Lung (tissue), 12 donors: Measurements from ENCODE around the gene CACUL1. TPM values are rescaled to one million over a fixed set of nuclear protein-coding genes. Genes with fewer than 3 reads are reported as not detected.
"Not testable (repeated sequence)": the region's sequence is repeated elsewhere in the genome, so short reads cannot be mapped to it uniquely, and the experiment has no call there.

Source experiments
- ATAC-seq: fragments of 200-7000 bp; cut with Tn5 transposase; one replicate; pipeline ENCODE4 v1.9.1; 2020; ENCODE audit warnings: moderate number of reproducible peaks; ENCODE audit not compliant: insufficient read depth, low FRiP score
- DNase-seq, 3 donors: peaks; one replicate each; pipeline ENCODE4 v3.0.0-alpha.2; 2013 to 2017
- H3K27ac ChIP-seq, 2 donors: one replicate each; pipeline ENCODE4 v1.5.1; 2013; ENCODE audit warnings: mild to moderate bottlenecking in 2 of 2, moderate library complexity in 2 of 2, control low read depth in 1 of 2, inconsistent platforms in 1 of 2, low read depth in 1 of 2, low read length in 1 of 2
- H3K27me3 ChIP-seq, 3 donors: one replicate each; pipeline ENCODE4 v1.5.1; 2013; ENCODE audit warnings: low read length in 2 of 3; ENCODE audit not compliant: control insufficient read depth in 3 of 3, insufficient read depth in 3 of 3
- H3K36me3 ChIP-seq, 4 donors: one replicate each; pipeline ENCODE4 v1.5.1; 2013; ENCODE audit warnings: low read length in 4 of 4, mild to moderate bottlenecking in 1 of 4, moderate library complexity in 1 of 4; ENCODE audit not compliant: control insufficient read depth in 4 of 4, insufficient read depth in 4 of 4
- H3K4me1 ChIP-seq, 5 donors: one replicate each; pipeline ENCODE4 v1.5.1; 2013; ENCODE audit warnings: low read length in 5 of 5, mild to moderate bottlenecking in 2 of 5, moderate library complexity in 1 of 5; ENCODE audit not compliant: control insufficient read depth in 5 of 5, insufficient read depth in 5 of 5
- H3K4me3 ChIP-seq: one replicate; pipeline ENCODE4 v1.5.1; 2013; ENCODE audit warnings: mild to moderate bottlenecking, control low read depth, moderate library complexity
- H3K9ac ChIP-seq, 2 donors: one replicate each; pipeline ENCODE4 v1.5.1; 2013; ENCODE audit warnings: low read length in 2 of 2, control low read depth in 1 of 2; ENCODE audit not compliant: insufficient read depth in 1 of 2
- H3K9me3 ChIP-seq, 4 donors: one replicate each; pipeline ENCODE4 v1.5.1; 2013; ENCODE audit warnings: low read length in 3 of 4, mild to moderate bottlenecking in 1 of 4, moderate library complexity in 1 of 4; ENCODE audit not compliant: control insufficient read depth in 4 of 4, insufficient read depth in 3 of 4
- CTCF ChIP-seq: IDR thresholded peaks from 2 replicates; pipeline ENCODE4 v1.5.1; 2012; ENCODE audit warnings: mild to moderate bottlenecking; ENCODE audit errors: control extremely low read depth, extremely low read depth
- WGBS, 2 donors: extraction: QIAGEN DNeasy Blood & Tissue Kit; methylation state at CpG; one replicate each; pipeline ENCODE4 v1.1.7; 2013; 5-methylcytosine and 5-hydroxymethylcytosine counted together
- polyA plus RNA-seq, 2 donors: library from polyadenylated mRNA; stranded (reverse); fragments of 200-250 nt; gene quantifications; one replicate each; pipeline ENCODE4 v1.2.1, GENCODE V29; 2013
- total RNA-seq, 2 donors: library from RNA; depleted of rRNA in 1 of 2; stranded (reverse); fragments of >200 nt in 1 of 2; gene quantifications; one replicate each; pipeline ENCODE4 v1.2.1, GENCODE V29; 2014 to 2021
- donor health status: control.
- donor health status: control.
- donor health status: Bipolar disorder and iron deficiency.
- donor health status: healthy.
- donor health status: DM: yes; HTN: yes; CAD: no.

Gene CACUL1
- total and polyA plus RNA-seq, 4 donors = 7.9 to 66.3 (median 23.0) TPM

GRCh38 chr10:118748041-118748440 lies 6.7 kb downstream of the CACUL1 start:
- Histone ChIP-seq H3K9me3 (no peaks in the 10 kb centered on the region), H3K4me3 (no peak overlapping the region), H3K9ac (no peak overlapping the region), H3K36me3 (peaks cover 0 to 5% (median 0%) of the 10 kb centered on the region in 4 donors), H3K27ac (no peak overlapping the region), H3K27me3 (no peaks in the 10 kb centered on the region), H3K4me1 (peaks cover 0 to 22% (median 12%) of the 10 kb centered on the region in 5 donors)
- no peak for TF ChIP-seq CTCF
- WGBS, 2 donors = 90 to 93% methylated on average over 6 of the region's 6 CpGs
- ATAC-seq = no peak
- DNase-seq = no peak

- Histone ChIP-seq H3K4me1 (peaks cover 0 to 33% (median 13%) of the 10 kb centered on the region in 5 donors), H3K4me3 (no peak overlapping the region), H3K9ac (no peak overlapping the region), H3K27ac (no peak overlapping the region), H3K27me3 (no peaks in the 10 kb centered on the region), H3K36me3 (peaks cover 0 to 5% (median 0%) of the 10 kb centered on the region in 4 donors), H3K9me3 (no peaks in the 10 kb centered on the region)
- WGBS, 2 donors = 75 to 79% methylated on average over 4 of the region's 4 CpGs
- no peak for TF ChIP-seq CTCF
- DNase-seq = no peak
- no peak for ATAC-seq
Observed at GRCh38 chr10:118746246-118746645, 8.5 kb downstream of the CACUL1 start.

GRCh38 chr10:118745056-118745455 lies 9.7 kb downstream of the CACUL1 start:
- WGBS, 2 donors = 92 to 95% methylated on average over 4 of the region's 4 CpGs
- H3K9me3 ChIP-seq = no peaks in the 10 kb centered on the region
- no peak overlapping the region for H3K9ac ChIP-seq
- H3K36me3 ChIP-seq = peaks cover 0 to 5% (median 0%) of the 10 kb centered on the region in 4 donors
- H3K27me3 ChIP-seq = no peaks in the 10 kb centered on the region
- H3K27ac ChIP-seq = no peak overlapping the region
- DNase-seq = no peak
- H3K4me1 ChIP-seq = peaks cover 0 to 29% (median 13%) of the 10 kb centered on the region in 5 donors
- no peak for ATAC-seq
- TF ChIP-seq CTCF = no peak
- no peak overlapping the region for H3K4me3 ChIP-seq

GRCh38 chr10:118744346-118744918 lies 10.3 kb downstream of the CACUL1 start:
- H3K27ac ChIP-seq, H3K27me3 ChIP-seq, H3K9me3 ChIP-seq, H3K36me3 ChIP-seq, H3K9ac ChIP-seq, ATAC-seq, H3K4me3 ChIP-seq: not testable (repeated sequence)
- WGBS, 2 donors = 78 to 82% methylated on average over 9 of the region's 9 CpGs
- DNase-seq = peak in 2 of 3 donors; percentile 38 to 56
- H3K4me1 ChIP-seq = peaks cover 0 to 34% (median 13%) of the 10 kb centered on the region in 5 donors
